ENCODE measurements around the gene SMNDC1.
A peak's percentile ranks its signal among the peaks of the same experiment; 100 is the strongest.
"Not testable (repeated sequence)": the region's sequence is repeated elsewhere in the genome, so short reads cannot be mapped to it uniquely, and the experiment has no call there.

SMNDC1 gene

DNA sequence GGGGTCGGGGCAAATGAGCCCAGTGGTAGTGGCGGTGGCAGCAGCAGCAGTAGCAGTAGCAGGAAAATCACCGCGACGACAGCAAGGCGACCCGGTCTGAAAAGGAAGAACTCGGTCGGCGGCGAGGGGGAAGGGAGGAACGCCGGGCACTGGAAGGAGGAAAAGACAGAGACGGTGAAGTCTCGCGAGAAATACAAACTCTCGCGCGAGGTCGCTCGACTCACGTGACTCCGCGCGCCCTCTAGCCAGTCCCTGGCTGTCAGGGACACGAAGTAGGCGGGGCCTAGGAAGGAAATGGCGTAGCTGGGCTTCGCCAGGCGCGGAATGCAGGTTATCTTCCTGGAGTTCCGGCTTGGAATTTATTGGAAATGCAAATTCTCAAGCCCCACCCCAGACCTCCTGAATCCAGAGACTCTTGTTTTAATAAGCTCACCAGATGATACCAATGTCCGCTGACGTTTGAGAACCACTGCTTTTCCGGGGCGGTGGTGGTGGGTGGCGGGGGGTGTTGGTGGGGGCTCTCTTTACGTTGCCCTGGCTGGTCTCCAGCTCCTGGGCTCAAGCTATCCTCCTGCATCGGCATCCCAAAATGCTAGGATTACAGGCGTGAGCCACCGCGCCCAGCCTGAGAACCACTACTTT lies at the start of gene SMNDC1:
Gene SMNDC1, minus strand, starts transcription at position 141 of the 642 bp plus-strand sequence. CDS start 1,333 bp downstream, outside the sequence.
- DNase-seq: peak; percentile 93 to 97 (median 96)

DNA sequence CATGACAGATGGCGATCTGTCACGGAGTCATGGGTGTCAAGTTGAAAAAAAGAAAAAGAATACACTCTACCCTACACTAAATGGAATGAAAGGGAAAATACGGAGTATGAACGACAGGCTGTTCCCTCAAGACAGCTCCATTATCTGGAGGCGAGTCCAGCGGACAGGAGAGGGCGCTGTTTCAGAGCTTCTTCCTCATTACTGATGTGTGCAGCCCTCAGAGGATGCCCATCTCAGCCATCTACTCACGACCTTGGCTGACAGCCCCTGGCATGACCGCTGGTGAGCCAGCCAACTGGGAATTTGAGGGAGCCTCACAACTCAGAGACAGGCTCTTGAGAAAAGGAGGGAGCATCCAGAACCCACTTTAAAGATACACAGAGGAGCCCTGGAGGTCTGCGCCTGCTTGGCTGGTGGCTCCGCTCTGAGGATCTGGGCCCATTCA lies 49.6 kb upstream of the SMNDC1 start:
- peak; percentile 27 to 52 (median 34) for DNase-seq

DNA sequence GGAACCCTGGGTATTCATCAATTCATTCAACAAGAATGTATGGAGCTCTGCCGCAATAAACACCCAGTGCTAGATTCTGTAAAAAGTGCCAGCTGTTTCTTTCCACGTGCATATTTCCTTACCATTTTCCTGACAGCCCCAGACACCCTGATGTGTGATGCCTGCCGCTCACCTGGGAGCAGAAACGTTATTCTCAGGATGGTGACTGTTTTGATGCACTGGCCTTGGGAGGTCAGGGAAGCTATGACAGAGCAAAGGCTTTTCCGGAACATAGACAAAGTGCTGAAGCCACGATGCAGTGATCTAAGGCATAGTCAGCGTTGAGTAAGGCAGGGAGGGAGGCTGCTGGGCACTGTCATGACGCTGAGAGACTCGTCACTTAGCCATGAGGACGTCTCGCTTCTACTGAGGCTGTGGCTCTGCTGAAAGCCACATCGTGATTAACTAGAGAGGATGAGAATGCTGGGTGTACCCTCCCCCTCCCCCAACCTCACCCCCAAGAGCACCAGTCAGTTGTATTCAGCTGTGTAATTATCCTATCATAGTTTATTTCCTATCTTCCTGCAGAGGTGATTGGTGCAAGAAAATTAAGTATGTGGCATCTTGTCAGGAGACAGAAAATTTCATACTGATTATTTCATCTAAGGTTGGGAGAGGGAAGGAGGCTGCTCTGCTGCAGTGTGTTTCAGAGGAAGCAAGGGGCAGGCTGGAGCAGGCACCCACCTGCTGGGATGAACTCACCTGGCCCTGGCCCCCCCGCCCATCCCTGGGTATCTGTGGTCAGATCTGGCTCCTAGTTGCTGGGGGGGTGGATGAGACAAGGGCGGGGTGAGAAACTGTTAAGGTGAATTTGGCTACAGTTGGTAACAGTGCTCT lies 48.8 kb upstream of the SMNDC1 start:
- DNase-seq: no peak

DNA sequence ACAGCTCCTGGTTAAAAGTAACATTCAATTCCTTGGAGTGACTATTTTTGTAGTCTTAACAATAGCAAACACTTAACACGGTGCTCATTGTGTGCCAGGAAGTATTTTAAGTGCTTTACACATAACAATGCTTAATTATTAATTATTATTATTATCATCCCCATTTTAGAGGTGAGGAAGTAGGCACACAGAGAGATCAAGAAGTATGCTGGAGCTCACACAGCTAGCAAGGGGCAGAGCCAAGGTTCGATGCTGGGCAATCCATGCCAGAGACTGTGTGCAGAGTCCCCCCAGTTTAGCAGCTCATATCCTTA lies 48.2 kb upstream of the SMNDC1 start:
- no peak for DNase-seq

DNA sequence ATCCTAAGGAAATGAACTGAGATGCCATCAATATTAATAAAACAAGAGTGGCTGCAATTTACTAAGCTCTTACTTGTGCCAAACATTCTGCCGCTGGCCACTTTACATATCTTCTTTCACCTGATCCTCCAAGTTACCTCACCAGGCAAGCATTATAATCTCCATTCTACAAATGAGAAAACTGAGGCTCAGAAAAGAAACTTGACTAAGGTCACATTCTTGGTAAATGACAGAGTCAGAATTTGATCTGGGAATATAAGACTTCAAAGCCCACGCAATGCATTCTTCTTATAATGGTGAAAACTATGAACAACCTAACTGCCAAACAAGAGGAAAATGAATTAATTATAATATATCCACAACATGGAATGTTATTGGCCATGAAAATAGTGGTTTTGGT lies 46.1 kb upstream of the SMNDC1 start:
- DNase-seq: no peak

DNA sequence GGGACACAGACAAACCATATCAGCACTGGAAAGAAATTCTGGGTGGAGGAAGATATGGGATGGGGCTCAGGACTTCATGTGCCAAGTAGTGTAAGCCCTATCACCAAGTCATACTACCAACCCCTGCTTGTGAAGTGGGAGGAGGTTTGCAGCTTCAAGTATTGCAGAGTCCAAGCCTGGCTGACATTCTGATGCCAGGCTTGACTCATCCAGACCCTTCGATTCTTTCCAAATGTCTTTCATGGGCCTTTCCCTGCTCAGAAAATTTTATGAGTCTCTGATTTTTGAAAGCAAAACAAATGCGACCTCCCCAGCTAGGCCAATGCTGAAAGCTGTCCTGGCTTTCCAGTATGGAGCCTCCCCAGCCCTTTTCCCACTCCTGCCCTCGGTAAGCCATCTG lies 45.1 kb upstream of the SMNDC1 start:
- DNase-seq: no peak

DNA sequence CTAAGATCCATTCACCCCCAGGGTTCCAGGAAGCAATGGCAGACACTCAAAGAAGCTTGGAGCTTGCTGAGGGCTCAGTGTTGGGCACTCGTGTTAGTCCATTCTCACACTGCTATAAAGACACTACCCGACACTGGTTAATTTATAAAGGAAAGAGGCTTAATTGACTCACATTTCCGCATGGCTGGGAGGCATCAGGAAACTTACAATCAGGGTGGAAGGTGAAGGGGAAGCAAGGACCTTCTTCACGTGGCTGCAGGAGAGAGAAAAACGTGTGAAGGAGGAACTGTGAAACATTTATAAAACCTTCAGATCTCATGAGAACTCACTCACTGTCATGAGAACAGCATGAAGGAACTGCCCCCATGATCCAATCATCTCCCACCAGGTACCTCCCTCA lies 44.7 kb upstream of the SMNDC1 start:
- no peak for DNase-seq

DNA sequence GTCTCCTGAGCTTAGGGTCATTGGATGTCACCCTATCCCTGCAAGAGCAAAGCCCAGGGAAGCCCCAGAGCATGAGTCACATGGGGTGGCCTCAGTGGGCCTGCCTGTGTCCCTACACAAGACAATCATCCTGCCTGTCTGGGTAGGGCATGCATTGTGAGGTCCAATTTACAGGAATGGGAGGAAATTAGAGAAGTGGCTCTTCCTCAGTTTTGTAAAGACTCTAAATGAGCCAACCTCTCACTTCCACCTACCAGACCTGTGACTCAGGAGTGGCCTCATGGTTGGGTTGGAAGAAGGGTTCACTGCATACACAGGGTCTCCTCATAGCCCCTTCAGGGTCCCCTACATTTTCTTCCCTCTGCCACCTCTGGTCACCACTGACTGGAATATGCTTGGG lies 43.6 kb upstream of the SMNDC1 start:
- DNase-seq: no peak

DNA sequence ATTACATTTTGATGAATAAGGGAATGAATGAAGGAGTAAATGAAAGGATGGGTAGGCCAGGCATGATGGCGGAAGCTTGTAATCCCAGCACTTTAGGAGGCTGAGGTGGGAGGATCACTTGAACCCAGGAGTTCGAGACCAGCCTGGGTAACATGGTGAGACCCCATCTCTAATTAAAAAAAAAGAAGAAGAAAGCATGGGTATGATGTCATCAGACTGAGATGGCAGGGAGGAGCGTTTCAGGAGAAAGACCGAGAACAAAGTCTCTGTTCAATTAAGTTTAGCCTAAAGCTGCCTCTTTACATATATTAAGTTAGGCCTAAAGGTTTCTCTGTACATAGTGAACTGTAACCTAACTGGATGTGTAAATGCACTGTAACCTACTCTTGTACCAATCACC lies 42.2 kb upstream of the SMNDC1 start:
- no peak for DNase-seq

DNA sequence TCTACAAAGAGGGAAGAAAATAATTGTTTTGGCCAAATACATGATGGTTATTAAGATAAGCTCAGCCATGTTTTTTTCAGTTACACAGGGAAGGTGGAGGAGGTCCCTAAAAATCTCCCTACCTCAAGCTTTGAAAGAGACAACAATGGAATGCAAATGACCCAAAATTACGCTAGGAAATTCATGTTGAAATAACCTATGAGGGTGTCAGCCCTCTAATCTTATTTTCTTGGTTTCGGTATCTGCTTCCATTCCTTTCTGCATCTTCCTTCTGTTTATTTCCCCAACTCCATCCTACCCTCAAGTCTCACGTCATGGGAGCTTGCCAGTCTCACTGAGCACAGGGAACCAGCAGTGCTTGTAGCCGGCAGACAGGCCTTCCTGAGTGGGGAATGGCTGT lies 40.6 kb upstream of the SMNDC1 start:
- DNase-seq: no peak

DNA sequence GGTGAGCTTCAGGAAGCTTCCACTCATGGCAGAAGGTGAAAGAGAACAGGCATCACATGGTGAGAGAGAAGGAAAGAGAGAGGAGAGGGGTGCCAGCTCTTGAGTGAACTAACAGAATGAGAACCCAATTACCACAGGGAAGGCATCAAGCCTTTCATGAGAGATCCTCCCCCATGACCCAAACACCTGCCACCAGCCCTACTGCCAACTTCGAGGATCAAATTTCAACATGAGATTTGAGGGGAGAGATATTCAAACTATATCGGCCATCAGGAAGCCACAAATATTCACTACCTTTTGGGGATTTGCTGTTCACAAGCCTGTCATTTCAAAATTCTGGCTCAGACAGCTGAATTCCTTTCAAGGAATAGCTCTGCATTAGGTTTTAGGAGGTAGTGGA lies 39.9 kb upstream of the SMNDC1 start:
- no peak for DNase-seq

DNA sequence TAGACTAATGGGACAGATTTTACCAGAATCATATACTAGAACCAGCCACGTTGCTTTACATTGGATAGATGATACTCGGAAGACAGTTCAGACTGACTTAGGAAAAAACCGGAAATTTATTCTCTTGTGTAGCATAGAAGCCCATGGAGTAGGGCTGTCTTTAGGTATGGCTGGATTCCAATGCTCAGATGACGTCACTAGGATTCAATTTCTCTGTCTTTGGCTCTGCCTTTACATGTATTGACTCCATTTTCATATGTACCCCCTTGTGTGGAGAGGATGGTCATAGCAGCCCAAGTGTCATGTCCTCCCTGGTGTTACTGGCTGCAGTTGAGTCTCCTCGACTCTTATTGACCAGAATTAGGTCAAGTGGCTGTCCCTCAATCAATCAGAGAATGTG lies 39.2 kb upstream of the SMNDC1 start:
- no peak for DNase-seq

DNA sequence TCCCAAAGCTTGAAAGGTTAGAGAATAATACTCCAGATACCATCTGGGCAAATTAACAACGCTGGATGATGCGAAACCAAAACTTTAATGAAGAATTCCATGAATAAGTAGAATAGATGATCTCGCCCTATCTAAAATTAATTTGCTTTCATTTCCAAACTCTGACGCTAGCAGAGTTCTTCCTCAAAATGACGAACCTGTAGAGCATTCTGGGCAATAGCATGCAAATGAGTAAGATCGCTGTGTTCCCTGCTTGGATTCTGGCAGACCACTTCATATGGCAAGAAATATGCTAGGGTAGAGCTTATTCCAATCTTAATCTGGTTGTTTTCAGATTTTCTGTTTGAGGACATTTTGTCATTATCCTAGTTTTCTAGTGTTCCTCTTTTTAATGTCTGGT lies 36.1 kb upstream of the SMNDC1 start:
- no peak for DNase-seq

DNA sequence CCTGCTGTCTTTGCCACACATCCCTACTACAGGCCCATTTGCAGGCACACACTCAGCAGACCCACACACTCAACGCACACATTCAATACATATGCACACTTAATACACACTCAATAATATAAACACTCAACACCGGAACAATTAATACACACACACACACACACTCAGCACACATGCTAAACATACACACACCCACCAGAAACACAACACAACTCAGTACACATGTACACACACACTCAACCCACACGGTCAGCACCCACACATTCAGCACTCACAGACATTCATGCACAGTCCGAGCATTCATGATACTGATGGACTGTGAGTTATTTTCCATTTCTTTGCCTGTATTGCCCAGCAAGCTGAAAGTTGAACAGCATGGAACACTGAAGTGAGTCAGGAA lies 35.4 kb upstream of the SMNDC1 start:
- no peak for DNase-seq

DNA sequence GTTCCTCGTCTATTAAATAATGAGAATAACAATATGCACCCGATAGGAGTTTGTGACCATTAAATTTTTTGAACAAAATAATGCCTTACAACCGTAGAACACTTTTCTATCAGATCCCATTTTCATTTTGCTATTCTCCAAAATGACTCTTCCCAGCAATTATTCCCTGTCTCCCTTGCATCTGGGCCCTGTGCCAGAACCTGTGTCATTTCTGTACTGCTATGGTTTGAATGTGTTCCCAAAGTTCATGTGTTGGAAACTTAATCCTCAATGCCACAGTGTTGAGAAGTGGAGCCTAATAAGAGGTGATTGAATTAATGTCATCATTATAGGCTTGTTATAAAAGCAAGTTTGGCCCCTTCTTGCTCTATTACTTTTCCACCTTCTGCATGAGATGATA lies 33.2 kb upstream of the SMNDC1 start:
- DNase-seq: no peak

DNA sequence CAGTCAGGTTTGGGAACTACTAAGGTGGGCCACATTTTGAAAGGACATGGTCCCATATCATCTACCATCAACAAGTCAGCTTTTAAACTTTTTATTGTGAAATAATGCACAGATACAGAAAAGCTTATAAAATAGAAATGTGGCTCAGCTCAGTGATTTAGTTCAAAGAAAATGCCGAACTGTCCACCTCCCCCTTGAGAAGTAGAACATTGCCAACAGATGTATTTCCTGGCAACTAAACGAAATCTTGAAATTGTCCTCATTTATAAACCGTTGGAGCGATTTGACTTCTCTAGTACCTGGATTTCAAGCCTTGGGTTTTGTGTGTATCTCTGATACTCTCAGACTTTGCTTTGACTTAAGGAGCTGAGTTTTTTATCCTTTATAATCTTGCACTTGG lies 32.7 kb upstream of the SMNDC1 start:
- DNase-seq: no peak

DNA sequence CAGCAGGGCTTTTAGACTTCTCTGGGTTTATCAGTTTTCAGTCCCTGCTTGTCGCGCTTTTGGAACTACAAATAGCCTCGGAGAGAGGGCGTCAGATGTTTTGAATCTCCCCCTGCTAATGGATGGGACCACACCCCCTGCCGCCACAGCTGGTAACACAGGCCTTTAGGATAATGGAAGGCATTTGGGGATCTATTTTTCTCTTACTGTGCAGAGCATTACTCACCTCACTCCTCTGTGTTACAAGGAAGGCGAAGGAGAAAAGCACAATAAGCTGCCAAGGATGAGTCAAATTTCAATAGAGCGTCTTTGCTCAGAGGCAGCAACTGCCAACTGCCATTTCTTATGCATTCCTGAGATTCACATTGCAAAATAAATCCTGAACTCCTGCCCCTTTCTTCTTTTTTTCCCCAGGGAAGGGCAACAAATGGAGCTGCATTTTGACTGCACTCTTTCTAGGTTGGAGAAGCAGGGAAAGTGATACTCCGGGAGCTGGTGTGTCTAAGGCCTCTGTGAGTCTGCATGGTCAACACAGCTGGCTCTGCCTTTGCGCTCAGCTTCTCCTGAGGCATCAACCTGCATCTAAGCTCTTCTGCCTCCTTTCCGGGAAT lies 31.5 kb upstream of the SMNDC1 start:
- no peak for DNase-seq

DNA sequence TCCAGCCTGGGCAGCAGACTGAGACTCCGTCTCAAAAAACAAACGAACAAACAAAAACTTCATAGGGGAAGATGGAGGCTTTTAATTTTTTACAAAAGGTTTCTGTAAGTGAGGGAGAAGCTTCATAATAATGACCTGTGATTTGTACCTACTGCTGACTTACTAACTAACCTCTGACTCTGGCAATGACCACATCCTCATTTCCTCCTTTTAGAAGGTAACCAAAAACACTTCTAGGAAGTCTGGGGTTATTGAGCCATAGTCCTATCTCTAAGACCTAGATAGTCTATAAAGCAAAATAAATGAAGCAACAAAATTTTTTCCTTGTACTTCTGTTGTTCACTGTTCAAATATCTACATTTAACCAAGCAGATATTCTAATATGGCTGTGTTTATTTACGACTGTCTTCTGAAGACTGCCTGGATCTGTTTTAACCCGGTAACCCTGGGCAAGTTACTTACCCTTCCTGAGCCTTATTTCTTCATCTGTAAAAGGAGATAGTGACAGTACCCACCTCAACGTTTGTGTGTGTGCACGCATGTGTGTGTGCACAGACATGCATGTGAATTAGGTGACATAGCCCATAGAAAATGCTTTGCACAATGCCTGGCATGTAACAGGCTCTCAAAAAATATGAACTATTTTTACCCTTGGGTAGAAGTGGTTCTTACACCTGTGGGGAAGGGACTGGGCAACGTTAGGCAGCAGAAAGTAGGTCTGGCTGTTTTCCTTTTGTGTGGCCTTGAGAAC lies 30.8 kb upstream of the SMNDC1 start:
- no peak for DNase-seq

DNA sequence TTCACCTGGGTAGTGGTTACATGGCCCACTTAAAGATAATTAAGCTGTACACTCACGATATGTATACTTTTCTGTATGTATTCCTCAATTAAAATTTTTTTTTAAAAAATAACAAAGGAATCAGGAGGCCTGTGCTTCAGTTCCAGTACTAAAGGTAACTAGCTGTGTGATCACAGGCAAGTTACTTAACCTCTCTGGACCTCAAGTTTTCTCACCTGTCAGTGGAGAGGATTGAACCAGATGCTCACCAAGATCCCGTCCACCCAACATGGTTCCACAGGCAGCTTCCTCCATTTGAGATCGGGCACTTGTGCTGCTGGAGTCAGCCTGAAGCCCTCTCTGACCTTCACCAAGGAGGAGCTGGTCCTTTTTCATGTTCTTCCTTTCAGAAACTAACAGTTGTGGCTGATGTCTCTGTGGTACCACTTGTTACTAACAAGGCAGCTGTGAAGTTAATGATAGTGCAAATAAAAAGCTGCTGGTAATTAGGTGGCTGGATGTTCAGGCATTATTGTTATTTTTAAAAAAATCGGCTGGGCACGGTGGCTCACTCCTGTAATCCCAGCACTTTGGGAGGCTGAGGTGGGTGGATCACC lies 29.4 kb upstream of the SMNDC1 start:
- no peak for DNase-seq

DNA sequence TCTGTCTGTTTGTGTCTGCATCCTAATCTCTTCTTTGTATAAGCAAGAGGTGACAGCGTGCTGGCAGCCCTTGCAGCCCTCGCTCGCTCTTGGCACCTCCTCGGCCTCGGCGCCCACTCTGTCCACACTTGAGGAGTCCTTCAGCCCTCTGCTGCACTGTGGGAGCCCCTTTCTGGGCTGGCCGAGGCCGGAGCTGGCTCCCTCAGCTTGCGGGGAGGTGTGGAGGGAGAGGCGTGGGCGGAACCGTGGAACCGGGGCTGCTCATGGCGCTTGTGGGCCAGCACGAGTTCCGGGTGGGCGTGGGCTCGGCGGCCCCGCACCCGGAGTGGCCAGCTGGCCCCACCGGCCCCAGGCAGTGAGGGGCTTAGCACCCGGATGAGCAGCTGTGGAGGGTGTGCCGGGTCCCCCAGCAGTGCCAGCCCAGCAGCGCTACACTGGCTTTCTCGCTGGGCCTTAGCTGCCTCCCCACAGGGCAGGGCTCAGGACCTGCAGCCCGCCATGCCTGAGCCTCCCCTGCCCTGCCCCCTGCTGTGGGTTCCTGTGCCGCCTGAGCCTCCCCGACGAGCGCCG lies 26.6 kb upstream of the SMNDC1 start:
- DNase-seq: not testable (repeated sequence)

DNA sequence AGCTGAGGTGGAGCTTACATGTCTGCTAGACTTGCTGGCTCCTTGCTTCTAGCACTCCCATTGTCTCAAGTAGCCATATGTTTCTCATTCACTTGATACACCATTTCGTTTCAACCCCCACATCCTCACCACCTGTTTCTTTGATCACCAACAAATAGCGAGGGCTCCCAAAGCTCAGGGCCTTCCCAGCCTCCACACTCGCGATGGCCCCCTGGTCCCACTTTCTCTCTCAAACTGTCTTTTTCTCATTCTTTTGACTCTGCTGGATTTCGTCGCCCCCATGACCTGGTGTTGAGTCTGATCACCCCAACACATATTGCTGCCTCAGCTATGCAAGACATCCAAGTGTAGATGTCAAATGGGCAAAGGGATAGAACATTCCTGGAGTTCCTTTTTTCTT lies 26.0 kb upstream of the SMNDC1 start:
- no peak for DNase-seq

DNA sequence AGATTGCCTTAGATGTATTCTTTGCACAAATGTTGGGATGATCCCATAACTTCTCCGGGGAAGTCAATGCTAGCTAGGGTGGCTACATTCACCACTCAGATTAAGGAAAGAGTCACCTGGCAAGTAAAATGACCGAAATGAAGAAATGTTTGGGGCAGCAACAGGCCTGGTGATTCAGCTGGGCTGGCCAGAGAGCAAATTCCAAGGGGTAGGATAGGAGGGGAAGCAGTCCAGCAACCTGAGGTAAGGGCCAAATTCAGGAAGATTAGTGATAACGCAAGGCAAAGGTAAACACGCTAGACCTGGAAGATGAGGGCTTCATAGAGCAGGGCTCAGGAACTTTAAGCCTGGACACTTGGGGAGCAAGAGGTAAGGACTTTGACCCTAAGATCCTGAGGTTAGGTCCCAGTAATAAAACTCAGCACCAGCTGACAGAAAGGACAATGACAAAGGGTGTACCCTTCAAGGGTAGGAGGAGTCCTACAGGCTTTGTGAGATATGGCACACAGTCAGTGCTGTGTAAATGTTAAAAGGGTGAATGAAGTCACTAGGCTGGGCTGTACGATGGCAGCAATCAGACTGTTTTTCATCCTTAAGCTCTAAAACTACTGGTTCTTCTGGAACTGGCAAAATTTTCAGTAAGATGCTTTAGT lies 22.7 kb upstream of the SMNDC1 start:
- DNase-seq: no peak
